GM18517 (cell line): ENCODE results near the gene GSTO1.

ENCODE experiments used
- ATAC-seq: cut with Tn5 transposase; IDR thresholded peaks from one replicate; pipeline ENCODE4 v1.9.1; 2021; ENCODE audit warnings: mild to moderate bottlenecking, moderate library complexity; ENCODE audit not compliant: unreplicated experiment

GSTO1 gene

GRCh38 chr10:104301907-104302690, 47.4 kb downstream of the GSTO1 start:
- no peak for ATAC-seq

GRCh38 chr10:104303594-104304355, 49.1 kb downstream of the GSTO1 start:
- ATAC-seq, result no peak

GRCh38 chr10:104304356-104304745, 49.7 kb downstream of the GSTO1 start:
- ATAC-seq, result no peak

- no peak for ATAC-seq
These were observed 50.2 kb downstream of the GSTO1 start for GRCh38 chr10:104304927-104305326.

- no peak for ATAC-seq
These were observed 52.2 kb downstream of the GSTO1 start for GRCh38 chr10:104306897-104307296.

GRCh38 chr10:104307576-104308438, 53.1 kb downstream of the GSTO1 start:
- no peak for ATAC-seq

GRCh38 chr10:104308439-104308903, 53.8 kb downstream of the GSTO1 start:
- ATAC-seq, result peak; percentile 82

GRCh38 chr10:104309980-104310978, 55.6 kb downstream of the GSTO1 start:
- ATAC-seq, result no peak

GRCh38 chr10:104311184-104311720, 56.6 kb downstream of the GSTO1 start:
- ATAC-seq, result no peak

- ATAC-seq, result no peak
These were observed 60.1 kb downstream of the GSTO1 start for GRCh38 chr10:104314591-104315485.

GRCh38 chr10:104315486-104315921, 60.8 kb downstream of the GSTO1 start:
- no peak for ATAC-seq

GRCh38 chr10:104316321-104317099, 61.8 kb downstream of the GSTO1 start:
- ATAC-seq, result no peak
